ENCODE results near the gene TTI1.

TTI1 gene

GRCh38 chr20:38004416-38004815, 28.8 kb downstream of the TTI1 start:
- TF ChIP-seq YY1 (IDR thresholded peaks at IDR 0.05; ENCODE audit: low read depth) (no peak), MAX (IDR thresholded peaks at IDR 0.05) (no peak), USF1 (IDR thresholded peaks at IDR 0.05) (no peak), RAD21 (IDR thresholded peaks at IDR 0.05; ENCODE audit: low read depth) (no peak), ZBTB7A (IDR thresholded peaks at IDR 0.05; ENCODE audit: low read depth) (no peak), TEAD4 (IDR thresholded peaks at IDR 0.05) (no peak), EGR1 (IDR thresholded peaks at IDR 0.05) (no peak), CEBPB (IDR thresholded peaks at IDR 0.05) (no peak)

- TF ChIP-seq TCF12 (IDR thresholded peaks at IDR 0.05; ENCODE audit: low read depth) (no peak), TEAD4 (IDR thresholded peaks at IDR 0.05) (no peak), USF1 (IDR thresholded peaks at IDR 0.05) (no peak), YY1 (IDR thresholded peaks at IDR 0.05; ENCODE audit: low read depth) (no peak), NFIC (IDR thresholded peaks at IDR 0.05) (no peak), MAX (IDR thresholded peaks at IDR 0.05) (no peak), FOXM1 (IDR thresholded peaks at IDR 0.05; ENCODE audit: borderline replicate concordance, low read depth) (no peak), ZBTB7A (IDR thresholded peaks at IDR 0.05; ENCODE audit: low read depth) (no peak), EP300 (IDR thresholded peaks at IDR 0.05; ENCODE audit: borderline replicate concordance) (no peak), REST (IDR thresholded peaks at IDR 0.05; ENCODE audit: low read depth) (no peak), EGR1 (IDR thresholded peaks at IDR 0.05) (no peak), CEBPB (IDR thresholded peaks at IDR 0.05) (no peak), RAD21 (IDR thresholded peaks at IDR 0.05; ENCODE audit: low read depth) (no peak), CREB1 (IDR thresholded peaks at IDR 0.05; ENCODE audit: low read depth) (no peak), TAF1 (IDR thresholded peaks at IDR 0.05; ENCODE audit: low read depth) (no peak)
Measured at GRCh38 chr20:38002422-38002821, 30.8 kb downstream of the TTI1 start.

GRCh38 chr20:38001981-38002380, 31.3 kb downstream of the TTI1 start:
- TF ChIP-seq TEAD4 (IDR thresholded peaks at IDR 0.05) (no peak), NFIC (IDR thresholded peaks at IDR 0.05) (peak; percentile 35; the same call in 1 of the 2 replicates), RAD21 (IDR thresholded peaks at IDR 0.05; ENCODE audit: low read depth) (no peak)

GRCh38 chr20:38001173-38001875, 31.9 kb downstream of the TTI1 start:
- TF ChIP-seq TCF12 (IDR thresholded peaks at IDR 0.05; ENCODE audit: low read depth) (no peak), CREB1 (IDR thresholded peaks at IDR 0.05; ENCODE audit: low read depth) (no peak), EGR1 (IDR thresholded peaks at IDR 0.05) (no peak), USF1 (IDR thresholded peaks at IDR 0.05) (no peak), TEAD4 (IDR thresholded peaks at IDR 0.05) (no peak), TAF1 (IDR thresholded peaks at IDR 0.05; ENCODE audit: low read depth) (no peak), FOXM1 (IDR thresholded peaks at IDR 0.05; ENCODE audit: borderline replicate concordance, low read depth) (no peak), ZBTB7A (IDR thresholded peaks at IDR 0.05; ENCODE audit: low read depth) (no peak), YY1 (IDR thresholded peaks at IDR 0.05; ENCODE audit: low read depth) (no peak), REST (IDR thresholded peaks at IDR 0.05; ENCODE audit: low read depth) (no peak), EP300 (IDR thresholded peaks at IDR 0.05; ENCODE audit: borderline replicate concordance) (no peak), RAD21 (IDR thresholded peaks at IDR 0.05; ENCODE audit: low read depth) (no peak), MAX (IDR thresholded peaks at IDR 0.05) (no peak), CEBPB (IDR thresholded peaks at IDR 0.05) (no peak), NFIC (IDR thresholded peaks at IDR 0.05) (no peak)

GRCh38 chr20:38000293-38000692, 33.0 kb downstream of the TTI1 start:
- TF ChIP-seq TEAD4 (IDR thresholded peaks at IDR 0.05) (no peak), RAD21 (IDR thresholded peaks at IDR 0.05; ENCODE audit: low read depth) (no peak), USF1 (IDR thresholded peaks at IDR 0.05) (no peak), MAX (IDR thresholded peaks at IDR 0.05) (no peak), REST (IDR thresholded peaks at IDR 0.05; ENCODE audit: low read depth) (no peak), ZBTB7A (IDR thresholded peaks at IDR 0.05; ENCODE audit: low read depth) (no peak), TAF1 (IDR thresholded peaks at IDR 0.05; ENCODE audit: low read depth) (no peak), CREB1 (IDR thresholded peaks at IDR 0.05; ENCODE audit: low read depth) (no peak), CEBPB (IDR thresholded peaks at IDR 0.05) (no peak), YY1 (IDR thresholded peaks at IDR 0.05; ENCODE audit: low read depth) (no peak)

Measured in Ishikawa (cell line).